A673 (cell line): ENCODE measurements around the gene SERPINI2.

Source experiments
- CTCF ChIP-seq: fragments of 300-800, 200-600 bp; sonication (generic); conservative IDR thresholded peaks from 2 replicates; pipeline ENCODE4 v1.5.1; 2017; ENCODE audit warnings: low read depth, mild to moderate bottlenecking, antibody characterized with exemption, low read length, moderate library complexity, mixed read lengths
- EZH2 ChIP-seq: fragments of 200-600 bp; sonication (generic); IDR thresholded peaks from 2 replicates; pipeline ENCODE4 v1.6.1; 2017; ENCODE audit warnings: borderline replicate concordance, low read depth, mild to moderate bottlenecking, mixed read lengths, antibody characterized with exemption, low read length; ENCODE audit not compliant: poor library complexity, severe bottlenecking

GRCh38 chr3:167466966-167467365 lies 6.9 kb downstream of the SERPINI2 start:
- TF ChIP-seq CTCF (no peak), EZH2 (no peak)
